GM12891 (cell line): ENCODE results near the gene DGCR8.

Experiments used
- POLR2A ChIP-seq: IDR thresholded peaks from 2 replicates; pipeline ENCODE4 v1.6.1; 2011; ENCODE audit warnings: low read depth, low read length, control low read depth
- POLR2AphosphoS5 ChIP-seq: IDR thresholded peaks from 2 replicates; pipeline ENCODE4 v1.6.1; 2011; ENCODE audit warnings: low read depth, low read length, control low read depth
- POU2F2 ChIP-seq: IDR thresholded peaks from 2 replicates; pipeline ENCODE4 v1.6.1; 2011; ENCODE audit warnings: low read depth, mild to moderate bottlenecking, control low read depth, low read length, moderate library complexity
- TAF1 ChIP-seq: IDR thresholded peaks from 2 replicates; pipeline ENCODE4 v1.6.1; 2011; ENCODE audit warnings: low read depth, low read length, control low read depth

- TF ChIP-seq POLR2A (no peak), POU2F2 (no peak), TAF1 (no peak), POLR2AphosphoS5 (0 out of 2 replicates have a peak, but pooled peaks have one; percentile 6)
Observed at GRCh38 chr22:20128902-20129746, 49.1 kb downstream of the DGCR8 start.
